ENCODE results near the gene CIB1. TPM values are rescaled to one million over a fixed set of nuclear protein-coding genes. Genes with fewer than 3 reads are reported as not detected.

Gene CIB1
- total and polyA plus RNA-seq, 10 of the 15 experiments (the other 5 are each of a cell fraction or from before 2014, with no cell fraction given) = 10.8 to 155 (median 81.9) TPM

GRCh38 chr15:90233387-90234095 lies at the start of gene CIB1 (continued):
- TF ChIP-seq BCL3 (IDR thresholded peaks at IDR 0.05; ENCODE audit: borderline replicate concordance, insufficient read depth, low read depth, low read length, poor library complexity, severe bottlenecking) (no peak), ASH2L (IDR thresholded peaks at IDR 0.05; ENCODE audit: borderline replicate concordance, low read depth) (no peak), IKZF2 (IDR thresholded peaks at IDR 0.05) (peak; percentile 21 to 28; a peak in 3 of 4 replicates), NFYB (IDR thresholded peaks at IDR 0.05; ENCODE audit: insufficient read depth, low read depth, low read length) (no peak), ATF3 (IDR thresholded peaks at IDR 0.05; ENCODE audit: borderline replicate concordance, extremely low read depth, low read depth, low read length) (no peak), RBBP5 (conservative IDR thresholded peaks at IDR 0.05) (no peak), NFIC (IDR thresholded peaks at IDR 0.05; ENCODE audit: low read depth, low read length) (no peak), TBL1XR1 (IDR thresholded peaks at IDR 0.05; ENCODE audit: low read depth, low read length) (no peak), MTA3 (IDR thresholded peaks at IDR 0.05; ENCODE audit: borderline replicate concordance, low read length) (no peak), KLF5 (IDR thresholded peaks at IDR 0.05; ENCODE audit: partially characterized antibody) (no peak), CHD1 (IDR thresholded peaks at IDR 0.05; ENCODE audit: low read depth, low read length) (no peak), NRF1 (conservative IDR thresholded peaks at IDR 0.05; ENCODE audit: low read depth, low read length) (no peak), DPF2 (IDR thresholded peaks at IDR 0.05) (peak; percentile 76), SPI1 (IDR thresholded peaks at IDR 0.05; ENCODE audit: borderline replicate concordance, insufficient read depth, low read depth, low read length) (peak; percentile 90), POLR2AphosphoS2 (IDR thresholded peaks at IDR 0.05; ENCODE audit: low read depth, low read length) (peak; percentile 61; the same call in 1 of the 2 replicates), E4F1 (IDR thresholded peaks at IDR 0.05; ENCODE audit: borderline replicate concordance, partially characterized antibody) (no peak), SREBF2 (IDR thresholded peaks at IDR 0.05; ENCODE audit: low read length) (no peak), SIX5 (IDR thresholded peaks at IDR 0.05; ENCODE audit: low read depth, low read length, severe bottlenecking) (no peak), MYC (IDR thresholded peaks at IDR 0.05; ENCODE audit: insufficient read depth, insufficient read length, insufficient replicate concordance, low read length, severe bottlenecking) (no peak), IRF4 (IDR thresholded peaks at IDR 0.05; ENCODE audit: low read depth, low read length) (no peak), ATF2 (IDR thresholded peaks at IDR 0.05; ENCODE audit: low read length) (no peak), FOS (IDR thresholded peaks at IDR 0.05; ENCODE audit: borderline replicate concordance, extremely low read depth, insufficient read length) (no peak), NFYA (IDR thresholded peaks at IDR 0.05; ENCODE audit: borderline replicate concordance, low read depth, low read length) (no peak)
